SU-DHL-6 (cell line): Measurements from ENCODE around the gene DIS3L2.

Source experiments
- EZH2phosphoT487 ChIP-seq: fragments of 200-600 bp; sonication (generic), shearing (Covaris generic); conservative IDR thresholded peaks from 2 replicates; pipeline ENCODE4 v1.6.1; 2018; ENCODE audit warnings: mild to moderate bottlenecking, antibody characterized with exemption, low read length, moderate library complexity, mixed read lengths
- TF ChIP-seq, protein P1 (sequence below): fragments of 200-600 bp; sonication (generic); IDR thresholded peaks from one replicate; pipeline ENCODE4 v1.5.1; 2017; ENCODE audit warnings: antibody characterized with exemption, mild to moderate bottlenecking, low read length, moderate library complexity; ENCODE audit not compliant: insufficient read depth, poor library complexity, severe bottlenecking

DNA sequence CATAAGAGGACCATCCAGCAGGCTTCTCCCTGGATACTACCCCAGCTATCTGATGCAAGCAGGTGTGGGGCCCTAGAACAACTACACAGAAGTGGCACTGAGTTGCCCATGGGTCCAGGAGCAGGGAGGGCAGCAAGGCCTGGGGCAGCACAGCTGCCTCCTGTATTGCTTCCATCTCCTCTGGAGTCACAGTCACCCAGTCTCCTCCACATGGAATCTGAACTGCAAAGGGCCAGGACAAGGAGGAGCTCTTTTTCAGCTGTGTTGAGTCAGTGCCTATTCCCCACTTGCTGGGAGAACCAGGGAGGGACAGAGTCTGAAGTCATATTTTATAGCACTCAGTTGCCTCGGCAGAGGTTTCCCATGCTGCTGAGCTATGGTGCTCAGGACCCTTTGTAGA is 349.2 kb downstream of the DIS3L2 start:
- TF ChIP-seq, protein P1, sequence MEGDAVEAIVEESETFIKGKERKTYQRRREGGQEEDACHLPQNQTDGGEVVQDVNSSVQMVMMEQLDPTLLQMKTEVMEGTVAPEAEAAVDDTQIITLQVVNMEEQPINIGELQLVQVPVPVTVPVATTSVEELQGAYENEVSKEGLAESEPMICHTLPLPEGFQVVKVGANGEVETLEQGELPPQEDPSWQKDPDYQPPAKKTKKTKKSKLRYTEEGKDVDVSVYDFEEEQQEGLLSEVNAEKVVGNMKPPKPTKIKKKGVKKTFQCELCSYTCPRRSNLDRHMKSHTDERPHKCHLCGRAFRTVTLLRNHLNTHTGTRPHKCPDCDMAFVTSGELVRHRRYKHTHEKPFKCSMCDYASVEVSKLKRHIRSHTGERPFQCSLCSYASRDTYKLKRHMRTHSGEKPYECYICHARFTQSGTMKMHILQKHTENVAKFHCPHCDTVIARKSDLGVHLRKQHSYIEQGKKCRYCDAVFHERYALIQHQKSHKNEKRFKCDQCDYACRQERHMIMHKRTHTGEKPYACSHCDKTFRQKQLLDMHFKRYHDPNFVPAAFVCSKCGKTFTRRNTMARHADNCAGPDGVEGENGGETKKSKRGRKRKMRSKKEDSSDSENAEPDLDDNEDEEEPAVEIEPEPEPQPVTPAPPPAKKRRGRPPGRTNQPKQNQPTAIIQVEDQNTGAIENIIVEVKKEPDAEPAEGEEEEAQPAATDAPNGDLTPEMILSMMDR, result no peak
- no peak for TF ChIP-seq EZH2phosphoT487
